Sigmoid colon (tissue), 4 donors: ENCODE measurements around the gene ADAD2.
A peak's percentile ranks its signal among the peaks of the same experiment; 100 is the strongest.

Experiments used
- EP300 ChIP-seq, 4 donors: sonication (generic); formaldehyde crosslinking; IDR thresholded peaks; one replicate each; pipeline ENCODE4 v1.6.1; 2017; ENCODE audit warnings: antibody characterized with exemption in 4 of 4
- POLR2A ChIP-seq, 2 donors: fragments of 450-650 bp; IDR thresholded peaks; one replicate each; pipeline ENCODE4 v1.6.1; 2016; ENCODE audit warnings: antibody characterized with exemption in 2 of 2, mild to moderate bottlenecking in 2 of 2, moderate library complexity in 2 of 2
- TF ChIP-seq, protein P1 (sequence below), 4 experiments: fragments of 450-650 bp in 3 of 4; fragments of 200-600 bp in 1 of 4; IDR thresholded peaks; one replicate each; pipeline ENCODE4 v1.5.1; 2016 to 2019; ENCODE audit warnings: antibody characterized with exemption in 4 of 4, mild to moderate bottlenecking in 3 of 4, moderate library complexity in 2 of 4

DNA sequence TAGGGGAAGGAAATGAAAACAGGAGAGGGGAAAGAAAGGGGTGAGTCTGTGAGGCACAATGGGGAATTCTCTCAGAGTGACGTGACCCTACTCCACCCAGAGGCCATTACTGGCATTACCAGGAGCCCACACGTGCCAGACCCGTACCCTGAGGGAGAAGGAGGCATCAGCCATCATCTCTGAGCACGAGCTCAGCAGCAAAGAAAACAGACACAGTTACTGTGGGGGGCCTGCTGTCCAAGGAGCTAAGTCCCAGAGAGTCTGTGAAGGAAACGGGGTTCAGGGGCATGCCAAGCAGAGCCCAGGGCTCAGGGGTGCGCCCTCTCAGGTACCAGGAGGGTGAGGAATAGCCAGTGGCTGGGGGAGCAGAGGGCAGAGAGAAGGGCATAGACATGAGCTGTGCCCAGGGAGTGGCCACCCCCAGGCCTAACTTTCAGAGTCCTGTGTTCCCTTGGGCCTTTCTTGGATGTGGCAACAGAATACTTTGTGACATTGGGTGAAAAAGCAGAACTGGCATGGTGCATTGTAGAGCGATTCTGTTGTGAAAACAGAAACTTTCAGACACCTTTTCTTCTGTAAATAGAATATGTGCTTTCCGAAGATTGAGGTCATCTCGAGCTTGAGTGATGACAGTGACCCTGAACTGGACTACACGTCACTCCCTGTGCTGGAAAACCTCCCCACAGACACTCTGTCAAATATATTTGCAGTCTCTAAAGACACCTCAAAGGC lies 15.4 kb upstream of the ADAD2 start:
- TF ChIP-seq, protein P1, sequence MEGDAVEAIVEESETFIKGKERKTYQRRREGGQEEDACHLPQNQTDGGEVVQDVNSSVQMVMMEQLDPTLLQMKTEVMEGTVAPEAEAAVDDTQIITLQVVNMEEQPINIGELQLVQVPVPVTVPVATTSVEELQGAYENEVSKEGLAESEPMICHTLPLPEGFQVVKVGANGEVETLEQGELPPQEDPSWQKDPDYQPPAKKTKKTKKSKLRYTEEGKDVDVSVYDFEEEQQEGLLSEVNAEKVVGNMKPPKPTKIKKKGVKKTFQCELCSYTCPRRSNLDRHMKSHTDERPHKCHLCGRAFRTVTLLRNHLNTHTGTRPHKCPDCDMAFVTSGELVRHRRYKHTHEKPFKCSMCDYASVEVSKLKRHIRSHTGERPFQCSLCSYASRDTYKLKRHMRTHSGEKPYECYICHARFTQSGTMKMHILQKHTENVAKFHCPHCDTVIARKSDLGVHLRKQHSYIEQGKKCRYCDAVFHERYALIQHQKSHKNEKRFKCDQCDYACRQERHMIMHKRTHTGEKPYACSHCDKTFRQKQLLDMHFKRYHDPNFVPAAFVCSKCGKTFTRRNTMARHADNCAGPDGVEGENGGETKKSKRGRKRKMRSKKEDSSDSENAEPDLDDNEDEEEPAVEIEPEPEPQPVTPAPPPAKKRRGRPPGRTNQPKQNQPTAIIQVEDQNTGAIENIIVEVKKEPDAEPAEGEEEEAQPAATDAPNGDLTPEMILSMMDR (IDR thresholded peaks at IDR 0.05) = peak in 3 of 4 experiments; percentile 58 to 67 (median 62)
- TF ChIP-seq POLR2A (IDR thresholded peaks at IDR 0.05) = no peak
- no peak for TF ChIP-seq EP300 (IDR thresholded peaks at IDR 0.05)
